Effector memory CD4-positive, alpha-beta T cell (primary cell): ENCODE results near the gene GJD4.

Experiments
- DNase-seq, 3 donors: peaks; one replicate each; pipeline ENCODE4 v3.0.0-alpha.2; 2020
- H3K27ac ChIP-seq: 2 replicates; pipeline ENCODE4 v1.7.0; 2013; ENCODE audit warnings: mild to moderate bottlenecking, low read length, moderate library complexity; ENCODE audit not compliant: insufficient read depth, poor library complexity, severe bottlenecking
- H3K27me3 ChIP-seq: replicated peaks from 2 replicates; pipeline ENCODE4 v1.7.0; 2013; ENCODE audit warnings: mild to moderate bottlenecking, low read length; ENCODE audit not compliant: insufficient read depth, control insufficient read depth, poor library complexity, severe bottlenecking
- H3K36me3 ChIP-seq: 2 replicates; pipeline ENCODE4 v1.7.0; 2013; ENCODE audit warnings: mild to moderate bottlenecking, low read length, moderate library complexity; ENCODE audit not compliant: control insufficient read depth, insufficient read depth
- H3K4me1 ChIP-seq: 2 replicates; pipeline ENCODE4 v1.7.0; 2013; ENCODE audit warnings: low read length, mild to moderate bottlenecking; ENCODE audit not compliant: control insufficient read depth, insufficient read depth, poor library complexity, severe bottlenecking
- H3K4me3 ChIP-seq: 2 replicates; pipeline ENCODE4 v1.7.0; 2013; ENCODE audit warnings: low read length, low read depth, mild to moderate bottlenecking; ENCODE audit not compliant: insufficient read depth, poor library complexity, severe bottlenecking
- H3K9me3 ChIP-seq: 2 replicates; pipeline ENCODE4 v1.7.0; 2013; ENCODE audit warnings: mild to moderate bottlenecking, low read length, moderate library complexity; ENCODE audit not compliant: control insufficient read depth

Gene GJD4

GRCh38 chr10:35567951-35568350 is 37.2 kb upstream of the GJD4 start:
- Histone ChIP-seq H3K27ac (no peak overlapping the region), H3K36me3 (peaks cover 42% of the 10 kb centered on the region), H3K27me3 (no peaks in the 10 kb centered on the region), H3K9me3 (no peaks in the 10 kb centered on the region), H3K4me3 (no peak overlapping the region), H3K4me1 (no peaks in the 10 kb centered on the region)
- DNase-seq = no peak

- Histone ChIP-seq H3K27me3 (no peaks in the 10 kb centered on the region), H3K36me3 (peaks cover 42% of the 10 kb centered on the region), H3K4me3 (no peak overlapping the region), H3K4me1 (no peaks in the 10 kb centered on the region), H3K9me3 (no peaks in the 10 kb centered on the region), H3K27ac (no peak overlapping the region)
- DNase-seq = no peak
These were observed 36.6 kb upstream of the GJD4 start for GRCh38 chr10:35568483-35569015.

GRCh38 chr10:35569111-35569707 is 35.9 kb upstream of the GJD4 start:
- H3K4me1 ChIP-seq = no peaks in the 10 kb centered on the region
- no peak overlapping the region for H3K4me3 ChIP-seq
- peaks cover 42% of the 10 kb centered on the region for H3K36me3 ChIP-seq
- H3K27me3 ChIP-seq = no peaks in the 10 kb centered on the region
- DNase-seq = no peak
- H3K27ac ChIP-seq = no peak overlapping the region
- no peaks in the 10 kb centered on the region for H3K9me3 ChIP-seq

- Histone ChIP-seq H3K4me1 (no peaks in the 10 kb centered on the region), H3K27ac (no peak overlapping the region), H3K36me3 (peaks cover 42% of the 10 kb centered on the region), H3K9me3 (no peaks in the 10 kb centered on the region), H3K4me3 (no peak overlapping the region), H3K27me3 (no peaks in the 10 kb centered on the region)
- no peak for DNase-seq
These were observed 35.3 kb upstream of the GJD4 start for GRCh38 chr10:35569836-35570235.

- peaks cover 40% of the 10 kb centered on the region for H3K36me3 ChIP-seq
These were observed 34.7 kb upstream of the GJD4 start for GRCh38 chr10:35570397-35570796.

GRCh38 chr10:35572583-35572982 is 32.6 kb upstream of the GJD4 start:
- Histone ChIP-seq H3K9me3 (no peaks in the 10 kb centered on the region), H3K27ac (no peak overlapping the region), H3K4me1 (no peaks in the 10 kb centered on the region), H3K4me3 (no peak overlapping the region), H3K36me3 (peaks cover 24% of the 10 kb centered on the region), H3K27me3 (no peaks in the 10 kb centered on the region)
- no peak for DNase-seq

More at GRCh38 chr10:35570397-35570796, 34.7 kb upstream of the GJD4 start:
- no peaks in the 10 kb centered on the region for H3K27me3 ChIP-seq
- H3K4me3 ChIP-seq = no peak overlapping the region
- H3K9me3 ChIP-seq = no peaks in the 10 kb centered on the region
- no peak overlapping the region for H3K27ac ChIP-seq
- no peaks in the 10 kb centered on the region for H3K4me1 ChIP-seq
- no peak for DNase-seq

GRCh38 chr10:35573796-35574195 is 31.3 kb upstream of the GJD4 start:
- no peaks in the 10 kb centered on the region for H3K27me3 ChIP-seq
- no peaks in the 10 kb centered on the region for H3K4me1 ChIP-seq
- H3K9me3 ChIP-seq = no peaks in the 10 kb centered on the region
- H3K36me3 ChIP-seq = peaks cover 12% of the 10 kb centered on the region
- no peak overlapping the region for H3K27ac ChIP-seq
- H3K4me3 ChIP-seq = no peak overlapping the region
- no peak for DNase-seq

GRCh38 chr10:35574924-35575352 is 30.2 kb upstream of the GJD4 start:
- H3K27me3 ChIP-seq = no peaks in the 10 kb centered on the region
- H3K36me3 ChIP-seq = peaks cover under 1% of the 10 kb centered on the region
- DNase-seq = no peak
- no peak overlapping the region for H3K4me3 ChIP-seq
- H3K4me1 ChIP-seq = no peaks in the 10 kb centered on the region
- H3K9me3 ChIP-seq = no peaks in the 10 kb centered on the region
- no peak overlapping the region for H3K27ac ChIP-seq

GRCh38 chr10:35575640-35576039 is 29.5 kb upstream of the GJD4 start:
- no peaks in the 10 kb centered on the region for H3K36me3 ChIP-seq
- H3K9me3 ChIP-seq = no peaks in the 10 kb centered on the region
- no peaks in the 10 kb centered on the region for H3K4me1 ChIP-seq
- no peak overlapping the region for H3K4me3 ChIP-seq
- no peak for DNase-seq
- peaks cover 3% of the 10 kb centered on the region for H3K27me3 ChIP-seq
- no peak overlapping the region for H3K27ac ChIP-seq

GRCh38 chr10:35576730-35577129 is 28.4 kb upstream of the GJD4 start:
- H3K4me1 ChIP-seq = no peaks in the 10 kb centered on the region
- H3K36me3 ChIP-seq = no peaks in the 10 kb centered on the region
- H3K4me3 ChIP-seq = no peak overlapping the region
- no peak for DNase-seq
- H3K27ac ChIP-seq = no peak overlapping the region
- H3K27me3 ChIP-seq = peaks cover 3% of the 10 kb centered on the region
- H3K9me3 ChIP-seq = no peaks in the 10 kb centered on the region
